HG03108 (cell line): ENCODE data around the gene AMIGO1.

ENCODE experiments used
- ATAC-seq: cut with Tn5 transposase; IDR thresholded peaks from one replicate; pipeline ENCODE4 v1.9.1; 2021; ENCODE audit warnings: moderate library complexity; ENCODE audit not compliant: unreplicated experiment

The AMIGO1 gene

GRCh38 chr1:109457819-109458218 lies 51.7 kb downstream of the AMIGO1 start:
- ATAC-seq: no peak

DNA sequence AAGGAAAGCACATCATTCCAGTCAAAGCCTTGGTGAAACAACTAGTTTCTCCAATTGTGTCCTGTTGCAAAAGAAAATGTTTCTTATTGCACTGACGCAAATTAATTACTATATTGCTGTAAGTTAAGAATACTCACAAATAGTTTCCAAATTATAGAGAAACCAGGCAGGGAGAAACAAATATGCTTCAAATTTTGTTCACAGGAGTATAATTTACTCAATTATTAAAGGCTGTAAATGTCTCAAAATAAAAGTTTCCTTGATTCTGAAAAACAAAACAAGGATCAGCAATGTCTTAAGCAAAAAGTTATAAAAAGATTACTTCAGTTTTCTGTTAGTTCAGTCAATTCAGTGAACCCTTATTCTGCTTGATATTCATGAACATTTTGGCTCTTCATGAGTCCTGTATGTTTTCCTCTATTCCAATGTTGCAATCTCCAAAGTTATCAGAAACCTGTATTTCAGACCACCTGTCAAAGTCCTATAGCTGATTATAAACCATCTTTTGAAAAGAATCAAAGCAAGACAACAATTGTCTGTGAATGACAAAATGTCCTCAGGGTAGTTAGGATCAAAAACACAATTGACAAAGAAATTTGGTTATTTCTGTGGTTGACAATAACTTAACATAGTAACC lies 54.9 kb downstream of the AMIGO1 start:
- ATAC-seq: no peak
